Measurements from ENCODE around the gene NIFK.
"Not testable (repeated sequence)": the region's sequence is repeated elsewhere in the genome, so short reads cannot be mapped to it uniquely, and the experiment has no call there.

Gene NIFK

DNA sequence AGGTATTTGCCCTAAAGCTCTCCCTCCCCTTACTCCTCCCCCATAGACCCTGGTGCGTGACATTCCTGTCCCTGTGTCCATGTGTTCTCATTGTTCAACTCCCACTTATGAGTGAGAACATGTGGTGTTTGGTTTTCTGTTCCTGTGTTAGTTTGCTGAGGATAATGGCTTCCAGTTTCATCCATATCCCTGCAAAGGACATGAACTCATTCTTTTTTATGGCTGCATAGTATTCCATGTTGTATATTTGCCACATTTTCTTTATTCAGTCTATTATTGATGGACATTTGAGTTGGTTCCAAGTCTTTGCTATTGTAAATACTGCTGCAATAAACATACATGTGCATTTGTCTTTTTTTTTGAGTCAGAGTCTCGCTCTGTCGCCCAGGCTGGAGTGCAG, 46.1 kb downstream of the NIFK start:
- DNase-seq: not testable (repeated sequence)

DNA sequence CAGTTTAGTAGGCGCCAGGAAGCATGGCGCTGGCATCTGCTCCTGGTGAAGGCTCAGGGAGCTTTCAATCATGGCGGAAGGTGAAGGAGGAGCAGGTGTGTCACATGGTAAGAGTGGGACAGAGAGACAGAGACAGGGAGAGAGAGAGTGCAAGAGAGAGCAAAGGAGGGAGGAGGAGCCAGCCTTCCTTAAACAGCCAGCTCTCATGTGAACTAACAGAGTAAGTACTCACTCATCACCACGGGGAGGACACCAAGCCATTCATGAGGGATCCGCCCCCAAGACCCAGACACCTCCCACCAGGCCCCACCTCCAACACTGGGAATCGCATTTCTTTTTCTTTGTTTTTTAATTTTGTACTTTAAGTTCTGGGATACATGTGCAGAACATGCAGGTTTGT, 46.6 kb downstream of the NIFK start:
- DNase-seq: no peak

DNA sequence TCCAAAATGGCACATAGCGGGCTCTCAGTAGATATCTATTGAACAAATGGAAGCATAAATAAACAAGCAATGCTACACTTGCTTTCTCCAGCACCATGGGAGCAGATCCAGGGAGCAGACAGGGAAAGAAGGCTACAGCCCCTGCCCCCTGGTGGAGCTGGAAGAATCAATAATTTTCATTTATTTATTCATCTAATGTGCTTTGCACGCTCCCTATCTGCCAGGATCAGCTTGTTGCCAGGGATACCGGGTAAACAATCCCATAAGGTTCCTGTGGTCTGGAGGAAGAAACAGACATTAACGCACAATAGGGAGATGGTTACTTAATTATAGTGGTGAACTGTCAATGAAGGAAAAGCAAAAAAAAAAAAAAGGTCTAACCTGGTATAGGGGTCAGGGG, 47.3 kb downstream of the NIFK start:
- DNase-seq: no peak

DNA sequence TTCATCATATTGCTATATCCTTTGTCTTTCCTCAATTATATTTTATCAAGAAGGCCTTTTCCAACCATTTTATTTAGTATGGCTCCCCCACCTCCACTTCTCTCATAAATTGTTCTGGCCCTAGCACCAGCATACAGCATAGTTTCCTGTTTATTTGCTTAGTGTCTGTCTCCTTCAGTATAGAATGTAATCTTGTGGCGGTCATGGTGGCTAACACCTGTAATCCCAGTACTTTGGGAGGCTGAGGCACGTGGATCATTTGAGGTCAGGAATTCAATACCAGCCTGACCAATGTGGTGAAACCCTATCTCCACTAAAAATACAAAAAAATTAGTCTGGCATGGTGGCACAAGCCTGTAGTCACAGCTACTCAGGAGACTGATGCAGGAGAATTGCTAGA, 47.9 kb downstream of the NIFK start:
- DNase-seq: no peak

DNA sequence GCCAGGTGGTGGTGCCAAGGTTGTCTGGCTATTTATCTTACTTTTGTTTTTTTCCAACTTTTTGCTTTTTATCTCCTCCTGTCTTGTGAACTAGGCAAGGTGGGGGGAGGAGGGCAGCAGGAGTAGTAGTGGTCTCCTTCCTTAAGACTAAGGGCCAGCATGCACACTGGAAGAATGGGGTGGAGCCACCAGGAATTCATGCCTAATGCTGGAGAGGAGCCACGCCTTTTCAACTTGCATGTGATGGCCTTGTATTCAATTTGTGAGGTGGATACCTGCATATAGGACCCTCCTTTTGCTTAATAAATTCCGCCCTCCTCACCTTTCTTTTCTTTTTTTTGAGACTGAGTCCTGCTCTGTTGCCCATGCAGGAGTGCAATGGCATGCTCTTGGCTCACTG, 49.8 kb downstream of the NIFK start:
- DNase-seq: no peak

DNA sequence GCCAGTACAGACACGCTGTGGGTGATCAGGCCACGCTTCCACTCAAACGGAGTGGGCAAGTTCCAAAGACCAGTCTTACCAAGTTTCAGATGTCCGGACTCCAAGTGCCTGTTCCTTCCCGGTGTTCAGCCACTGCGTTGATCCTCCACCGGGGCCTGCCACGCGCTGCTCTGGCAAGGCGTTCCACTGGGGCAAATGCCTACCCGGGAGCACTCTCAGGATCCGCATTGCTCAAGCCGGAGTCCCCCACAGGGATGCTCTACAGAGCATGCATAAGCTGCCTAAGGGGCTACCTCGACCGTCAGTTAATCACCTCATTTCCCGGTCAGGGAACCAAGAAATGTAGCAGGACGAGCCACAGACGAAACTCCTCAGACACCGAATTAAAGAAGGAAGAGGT, 50.5 kb downstream of the NIFK start:
- no peak for DNase-seq

DNA sequence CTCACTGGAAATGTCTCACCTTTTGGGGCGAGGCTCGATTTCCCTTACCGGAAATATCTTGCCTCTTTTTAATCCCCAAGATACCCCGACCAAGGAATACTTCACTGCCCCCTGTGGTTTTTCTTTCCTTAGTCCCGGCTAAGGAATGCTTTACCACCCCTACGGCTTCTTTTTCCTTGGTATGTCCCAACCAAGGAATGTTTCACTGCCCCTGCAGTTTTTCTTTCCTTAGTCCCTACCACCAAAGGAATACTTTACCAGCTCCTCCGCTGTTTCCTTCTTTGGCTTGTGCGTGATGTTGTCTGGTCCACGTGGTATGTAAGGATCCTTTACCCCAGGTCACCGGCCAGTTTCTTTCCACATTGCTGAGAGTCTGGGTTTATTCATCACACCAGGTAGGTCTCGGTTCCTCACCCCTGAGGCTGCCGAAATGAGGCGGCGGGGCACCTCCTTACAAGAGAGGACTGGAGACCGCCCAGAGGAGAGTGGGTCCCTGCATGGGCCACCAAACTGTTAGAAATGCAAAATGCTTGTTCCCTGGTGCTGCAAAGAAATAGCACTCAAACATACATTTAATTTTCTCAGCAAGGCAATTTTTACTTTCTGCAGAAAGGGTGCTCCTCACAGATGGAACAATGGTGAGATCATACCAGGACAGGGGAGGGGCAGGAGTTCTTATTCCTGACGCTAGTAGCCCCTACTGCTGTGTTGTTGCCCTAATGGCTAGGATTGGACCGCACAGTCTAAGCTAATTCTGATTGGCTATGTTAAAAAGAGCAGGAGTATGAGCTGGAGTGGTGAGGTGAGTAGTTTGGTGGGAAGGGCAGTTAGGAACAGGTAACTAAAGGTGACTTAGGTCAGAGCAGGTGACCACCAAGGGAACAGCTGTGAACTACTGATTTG, 54.0 kb downstream of the NIFK start:
- no peak for DNase-seq

DNA sequence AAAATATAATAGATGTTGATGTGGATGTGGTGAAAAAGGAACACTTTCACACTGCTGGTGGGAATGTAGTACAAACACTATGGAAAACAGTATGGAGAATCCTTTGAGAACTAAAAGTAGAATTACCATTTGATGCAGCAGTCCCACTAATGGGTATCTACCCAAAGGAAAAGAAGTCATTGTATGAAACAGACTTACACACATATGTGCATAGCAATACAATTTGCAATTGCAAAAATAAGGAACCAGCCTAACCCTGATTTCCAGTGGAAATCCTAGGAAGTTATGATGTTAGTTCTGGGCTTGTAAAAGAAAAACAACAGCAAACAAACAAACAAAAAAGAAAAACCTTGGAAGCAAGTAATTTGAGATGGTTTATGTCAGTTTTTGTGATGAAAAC, 58.8 kb downstream of the NIFK start:
- no peak for DNase-seq
